Stimulated activated CD4-positive, alpha-beta T cell treated with anti-CD3 and anti-CD28 coated beads, TNF-alpha, amount 100 ng/mL, for 4 hours (primary cell): ENCODE results near the gene BGN.

Experiments used
- DNase-seq, 3 experiments: peaks; one replicate each; pipeline ENCODE4 v3.0.0-alpha.2; 2020; ENCODE audit warnings: low read depth in 3 of 3

Gene BGN

GRCh38 chrX:153460826-153461225 is 34.0 kb upstream of the BGN start:
- DNase-seq: peak; percentile 17 to 26 (median 18)

- DNase-seq: no peak
Measured at GRCh38 chrX:153462291-153462690, 32.5 kb upstream of the BGN start.

GRCh38 chrX:153463031-153463430 is 31.7 kb upstream of the BGN start:
- no peak for DNase-seq

GRCh38 chrX:153463556-153463955 is 31.2 kb upstream of the BGN start:
- DNase-seq: no peak

GRCh38 chrX:153464116-153464515 is 30.7 kb upstream of the BGN start:
- no peak for DNase-seq

DNA sequence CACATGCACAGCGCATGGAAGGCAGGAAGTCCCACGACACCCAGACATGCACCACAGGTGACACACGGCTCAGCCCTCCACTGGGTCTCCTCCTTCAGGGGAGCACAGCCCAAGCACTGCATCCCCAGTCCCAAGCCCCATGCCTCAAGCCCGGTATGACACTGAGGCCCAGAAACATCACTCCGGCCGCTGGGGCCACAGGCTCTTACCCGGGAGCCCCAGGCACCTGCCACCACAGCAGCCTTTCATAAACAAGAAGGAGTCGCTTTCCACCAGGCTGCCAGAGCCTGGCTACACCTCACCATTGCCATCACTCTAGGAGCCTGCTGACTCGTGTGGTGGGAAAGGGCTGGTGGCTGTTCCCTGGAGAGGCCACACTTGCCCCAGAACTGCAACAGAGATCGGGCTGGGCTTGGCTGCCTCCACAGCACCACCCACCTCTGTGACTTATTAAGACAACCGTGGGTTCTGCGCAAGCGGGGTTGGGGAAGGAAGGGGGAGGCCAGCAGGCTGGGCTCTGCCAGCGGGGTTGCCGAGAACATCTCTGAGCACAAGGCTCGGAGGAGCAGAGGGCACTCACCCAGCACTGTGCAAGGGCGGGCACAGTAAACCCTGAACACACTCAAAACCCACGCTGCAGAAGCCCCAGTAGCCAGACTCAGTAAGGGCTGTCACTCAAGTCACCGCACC is 28.9 kb upstream of the BGN start:
- DNase-seq: no peak

DNA sequence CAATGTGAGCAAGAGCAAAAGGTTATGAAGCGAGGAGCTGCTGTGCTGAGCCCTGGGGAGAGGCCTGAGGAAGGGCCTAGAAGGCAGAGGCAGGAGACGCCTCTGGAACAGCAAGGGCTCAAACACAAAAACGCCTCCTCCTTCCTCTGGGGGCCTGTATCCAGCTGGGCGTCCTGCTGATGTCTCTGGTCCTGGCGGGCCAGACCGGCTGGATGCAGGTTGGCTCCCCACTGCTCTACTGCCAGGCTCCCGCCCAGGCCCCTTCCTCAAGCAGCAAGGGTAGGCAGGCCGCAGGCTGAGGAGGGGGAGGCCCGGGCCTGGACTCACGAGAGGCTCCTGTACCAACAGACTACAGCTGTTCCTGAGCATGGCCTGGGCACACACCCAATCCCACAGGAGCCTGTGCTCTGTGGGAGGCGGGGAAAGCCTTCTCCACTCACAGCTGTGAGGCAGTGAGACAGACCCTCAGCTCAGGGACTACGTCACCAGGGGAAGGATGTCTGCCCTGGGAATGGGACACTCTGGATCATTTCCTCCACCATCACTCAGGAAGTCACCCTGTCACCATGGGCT is 26.7 kb upstream of the BGN start:
- DNase-seq: no peak

- peak in 1 of 3 experiments; percentile 7 for DNase-seq
Measured at GRCh38 chrX:153469811-153470410, 24.9 kb upstream of the BGN start.

GRCh38 chrX:153470411-153471363 is 24.1 kb upstream of the BGN start, which contains the start of gene HAUS7:
TSS of gene HAUS7 (minus strand) at chrX:153470576. CDS start at chrX:153470557, 19 bp downstream.
- DNase-seq: peak; percentile 72 to 81 (median 77)

GRCh38 chrX:153471663-153472280 is 23.0 kb upstream of the BGN start:
- no peak for DNase-seq

GRCh38 chrX:153473126-153473525 is 21.7 kb upstream of the BGN start:
- no peak for DNase-seq

GRCh38 chrX:153474266-153474665 is 20.5 kb upstream of the BGN start:
- DNase-seq: no peak

GRCh38 chrX:153474718-153475117 is 20.1 kb upstream of the BGN start:
- peak; percentile 26 to 49 (median 42) for DNase-seq

DNA sequence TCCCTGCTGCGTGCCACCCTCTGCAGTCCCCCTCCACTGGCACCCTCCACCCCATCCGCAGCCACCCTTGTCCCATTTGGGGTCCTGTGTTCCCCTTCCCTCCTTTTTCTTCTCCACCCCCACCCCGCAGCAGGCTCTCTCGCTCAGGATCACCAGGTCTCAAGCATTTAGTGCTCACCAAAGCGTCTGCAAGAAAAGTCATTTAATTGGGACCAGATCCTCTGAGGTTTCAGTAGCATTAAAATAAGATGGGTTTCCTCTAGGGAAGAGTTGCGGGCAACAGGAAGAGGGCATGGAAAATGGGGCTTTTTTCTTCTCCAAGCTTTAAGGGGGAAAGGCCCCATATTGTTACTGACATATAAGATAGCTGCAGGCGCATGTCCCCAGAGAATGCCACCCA is 19.5 kb upstream of the BGN start:
- no peak for DNase-seq

GRCh38 chrX:153475751-153476281 is 19.0 kb upstream of the BGN start:
- DNase-seq: no peak

GRCh38 chrX:153476666-153477363 is 18.0 kb upstream of the BGN start:
- no peak for DNase-seq

DNA sequence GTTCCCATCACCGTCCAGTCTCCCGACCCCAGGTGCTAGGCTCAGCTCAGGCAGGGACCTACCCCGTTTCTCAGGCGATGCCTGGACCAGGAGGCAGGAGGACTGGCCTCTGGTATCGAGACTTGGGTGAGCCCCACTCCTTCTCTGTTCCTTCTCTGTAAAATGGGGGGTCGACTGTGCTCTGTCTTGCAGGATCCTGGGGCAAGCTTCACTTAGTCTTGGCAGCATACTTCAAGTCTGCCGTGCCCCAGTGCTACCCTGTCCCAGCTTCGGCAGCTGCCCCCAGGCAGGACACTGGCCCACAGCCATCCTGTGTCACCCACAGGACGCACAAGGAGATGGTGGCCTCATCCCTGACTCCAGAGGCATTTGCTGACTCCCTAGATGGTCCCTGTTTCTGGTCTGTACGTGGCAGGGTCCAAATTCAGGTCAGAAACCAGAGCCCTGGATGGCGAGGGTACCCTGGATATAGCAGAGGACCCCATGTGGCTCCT is 17.4 kb upstream of the BGN start:
- no peak for DNase-seq

GRCh38 chrX:153477901-153478300 is 16.9 kb upstream of the BGN start:
- no peak for DNase-seq

DNA sequence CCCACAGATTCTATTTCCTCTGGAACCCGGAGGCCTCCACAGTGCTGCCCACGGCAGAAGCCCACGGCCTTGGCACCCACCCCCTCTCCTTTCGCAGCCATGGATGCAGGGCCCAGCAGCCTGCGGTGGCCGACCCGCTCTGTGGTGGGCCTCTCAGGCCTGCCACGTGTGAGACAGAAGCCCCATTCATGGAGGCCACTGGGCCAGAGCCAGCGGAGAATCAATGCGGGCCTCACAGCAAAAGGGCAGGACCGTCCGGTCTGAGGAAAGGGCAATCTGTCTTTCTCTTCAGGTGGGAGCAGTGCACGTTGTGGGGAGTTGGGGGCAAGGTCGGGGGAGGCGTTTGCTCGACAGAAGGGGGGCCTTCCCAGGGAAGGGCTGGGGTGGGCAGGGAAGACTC is 16.0 kb upstream of the BGN start:
- DNase-seq: no peak

GRCh38 chrX:153481043-153481442 is 13.7 kb upstream of the BGN start:
- DNase-seq: no peak
